ENCODE measurements around the gene ATP5ME. TPM values are rescaled to one million over a fixed set of nuclear protein-coding genes. Genes with fewer than 3 reads are reported as not detected.
"Not testable (repeated sequence)": the region's sequence is repeated elsewhere in the genome, so short reads cannot be mapped to it uniquely, and the experiment has no call there.

Gene ATP5ME
- total RNA-seq, 1 experiment from 2014 or later, result 355 TPM

GRCh38 chr4:671769-672168, 2.3 kb downstream of the ATP5ME start:
- intact Hi-C loops (cut with micrococcal nuclease), result loop anchor here (10.0 kb wide), 1 partner anchor 197 kb away; no protein-coding TSS in a partner anchor
- Mint-ChIP-seq H3K27ac (ENCODE audit: low read depth, unreplicated experiment) (no peak overlapping the region), H3K4me3 (ENCODE audit: unreplicated experiment) (no peak overlapping the region), H3K27me3 (ENCODE audit: insufficient read depth, unreplicated experiment) (no peaks in the 10 kb centered on the region), H3K4me1 (ENCODE audit: insufficient read depth, unreplicated experiment) (peaks cover 6% of the 10 kb centered on the region), H3K9me3 (ENCODE audit: unreplicated experiment) (no peaks in the 10 kb centered on the region), H3K36me3 (ENCODE audit: insufficient read depth, unreplicated experiment) (peaks cover 40% of the 10 kb centered on the region)
- ChIA-PET POLR2A (interaction anchor here (0.6 to 0.9 kb wide), 4 partner anchors 16 to 316 kb away, joined by 3 to 4 read pairs (median 3); no protein-coding TSS in a partner anchor), CTCF (interaction anchor here (0.6 kb wide), 1 partner anchor 160 kb away, joined by 3 read pairs; no protein-coding TSS in a partner anchor)
- DNase-seq (ENCODE audit: unreplicated experiment), result no peak
- BruUV-seq (replicated peaks), result no TSS peak
- TF ChIP-seq CTCF (IDR thresholded peaks at IDR 0.05; ENCODE audit: unreplicated experiment), result no peak

GRCh38 chr4:669806-670559, 4.1 kb downstream of the ATP5ME start:
- DNase-seq (ENCODE audit: unreplicated experiment); POLR2A ChIA-PET; H3K4me3 Mint-ChIP-seq (ENCODE audit: unreplicated experiment); H3K27me3 Mint-ChIP-seq (ENCODE audit: insufficient read depth, unreplicated experiment); BruUV-seq (replicated peaks); H3K4me1 Mint-ChIP-seq (ENCODE audit: insufficient read depth, unreplicated experiment); H3K27ac Mint-ChIP-seq (ENCODE audit: low read depth, unreplicated experiment); H3K9me3 Mint-ChIP-seq (ENCODE audit: unreplicated experiment): not testable (repeated sequence)
- H3K36me3 Mint-ChIP-seq (ENCODE audit: insufficient read depth, unreplicated experiment), result peaks cover 36% of the 10 kb centered on the region
- intact Hi-C loops (cut with micrococcal nuclease), result loop anchor here (10.0 kb wide), 1 partner anchor 195 kb away; no protein-coding TSS in a partner anchor
- CTCF ChIA-PET, result interaction anchor here (0.7 kb wide), 1 partner anchor 69 kb away, joined by 3 read pairs; no protein-coding TSS in a partner anchor

- CTCF ChIA-PET; H3K27me3 Mint-ChIP-seq (ENCODE audit: insufficient read depth, unreplicated experiment); H3K9me3 Mint-ChIP-seq (ENCODE audit: unreplicated experiment); H3K4me3 Mint-ChIP-seq (ENCODE audit: unreplicated experiment); DNase-seq (ENCODE audit: unreplicated experiment); POLR2A ChIA-PET; H3K27ac Mint-ChIP-seq (ENCODE audit: low read depth, unreplicated experiment); H3K4me1 Mint-ChIP-seq (ENCODE audit: insufficient read depth, unreplicated experiment); BruUV-seq (replicated peaks); intact Hi-C loops (cut with micrococcal nuclease): not testable (repeated sequence)
- H3K36me3 Mint-ChIP-seq (ENCODE audit: insufficient read depth, unreplicated experiment), result peaks cover 28% of the 10 kb centered on the region
Measured at GRCh38 chr4:668219-668618, 5.9 kb downstream of the ATP5ME start.

GRCh38 chr4:667545-667925, 6.5 kb downstream of the ATP5ME start:
- H3K27me3 Mint-ChIP-seq (ENCODE audit: insufficient read depth, unreplicated experiment), result no peaks in the 10 kb centered on the region
- no peak for DNase-seq (ENCODE audit: unreplicated experiment)
- POLR2A ChIA-PET, result no interaction called here
- no peaks in the 10 kb centered on the region for H3K9me3 Mint-ChIP-seq (ENCODE audit: unreplicated experiment)
- no peaks in the 10 kb centered on the region for H3K4me1 Mint-ChIP-seq (ENCODE audit: insufficient read depth, unreplicated experiment)
- intact Hi-C loops (cut with micrococcal nuclease), result no loop called here
- H3K27ac Mint-ChIP-seq (ENCODE audit: low read depth, unreplicated experiment), result no peak overlapping the region
- no TSS peak for BruUV-seq (replicated peaks)
- H3K36me3 Mint-ChIP-seq (ENCODE audit: insufficient read depth, unreplicated experiment), result peaks cover 21% of the 10 kb centered on the region
- TF ChIP-seq CTCF (IDR thresholded peaks at IDR 0.05; ENCODE audit: unreplicated experiment), result no peak
- H3K4me3 Mint-ChIP-seq (ENCODE audit: unreplicated experiment), result no peak overlapping the region
- CTCF ChIA-PET, result interaction anchor here (0.5 to 0.6 kb wide), 2 partner anchors 186 to 213 kb away, joined by 3 read pairs; no protein-coding TSS in a partner anchor

- POLR2A ChIA-PET, result no interaction called here
- CTCF ChIA-PET, result interaction anchor here (0.6 kb wide), 1 partner anchor 186 kb away, joined by 3 read pairs; no protein-coding TSS in a partner anchor
- Mint-ChIP-seq H3K9me3 (ENCODE audit: unreplicated experiment) (no peaks in the 10 kb centered on the region), H3K27me3 (ENCODE audit: insufficient read depth, unreplicated experiment) (no peaks in the 10 kb centered on the region), H3K4me1 (ENCODE audit: insufficient read depth, unreplicated experiment) (no peaks in the 10 kb centered on the region), H3K27ac (ENCODE audit: low read depth, unreplicated experiment) (no peak overlapping the region), H3K4me3 (ENCODE audit: unreplicated experiment) (no peak overlapping the region), H3K36me3 (ENCODE audit: insufficient read depth, unreplicated experiment) (peaks cover 15% of the 10 kb centered on the region)
- BruUV-seq (replicated peaks), result no TSS peak
- intact Hi-C loops (cut with micrococcal nuclease), result no loop called here
- no peak for TF ChIP-seq CTCF (IDR thresholded peaks at IDR 0.05; ENCODE audit: unreplicated experiment)
- no peak for DNase-seq (ENCODE audit: unreplicated experiment)
Measured at GRCh38 chr4:666822-667544, 7.1 kb downstream of the ATP5ME start.
